HEK293 (cell line): ENCODE measurements around the gene FAT2.

ENCODE experiments used
- CTCF ChIA-PET: fragments of 350-600 bp; formaldehyde crosslinking; extraction: SDS; loops from one replicate; lab custom pipeline; 2021; ENCODE audit warnings: antibody characterized with exemption; lab: Yijun Ruan, JAX
- POLR2A ChIA-PET: fragments of 300-600 bp; formaldehyde crosslinking; extraction: SDS; loops from one replicate; lab custom pipeline; 2020; ENCODE audit warnings: antibody characterized with exemption, inconsistent platforms; lab: Yijun Ruan, JAX
- H3K27ac ChIP-seq: fragments of 200-500 bp; sonication (Bioruptor generic); 2 replicates; pipeline ENCODE4 v1.5.1; 2014; ENCODE audit warnings: low read depth, low read length, control low read depth, inconsistent platforms; ENCODE audit errors: extremely low read depth
- H3K36me3 ChIP-seq, 2 experiments: fragments of 200-500 bp in 1 of 2; sonication (Bioruptor generic) in 1 of 2; 1 replicate in 1 of 2; 2 replicates in 1 of 2; pipeline ENCODE4 v1.5.1; 2014 to 2017; ENCODE audit warnings: inconsistent platforms in 2 of 2, low read length in 2 of 2; ENCODE audit not compliant: control insufficient read depth in 2 of 2, insufficient read depth in 1 of 2
- H3K4me1 ChIP-seq: fragments of 200-500 bp; sonication (Bioruptor generic); 2 replicates; pipeline ENCODE4 v1.5.1; 2014; ENCODE audit warnings: mild to moderate bottlenecking, low read length, inconsistent platforms; ENCODE audit not compliant: control insufficient read depth, insufficient read depth
- H3K4me3 ChIP-seq: 2 replicates; pipeline ENCODE4 v1.5.1; 2011; ENCODE audit warnings: low read depth, mild to moderate bottlenecking, control low read depth, low read length, moderate library complexity
- H3K9me3 ChIP-seq: fragments of 200-500 bp; sonication (Bioruptor generic); 2 replicates; pipeline ENCODE4 v1.5.1; 2014; ENCODE audit warnings: low read depth, low read length, inconsistent platforms; ENCODE audit not compliant: control insufficient read depth, insufficient read depth
- BCL11B ChIP-seq: fragments of 450-650 bp; formaldehyde crosslinking; IDR thresholded peaks from 2 replicates; pipeline ENCODE4 v1.5.1; 2016; ENCODE audit warnings: low read depth, missing biosample characterization, missing genetic modification characterization
- EGR2 ChIP-seq: fragments of 450-650 bp; formaldehyde crosslinking; IDR thresholded peaks from 2 replicates; pipeline ENCODE4 v1.5.1; 2016; ENCODE audit warnings: low read depth, missing biosample characterization, missing genetic modification characterization
- GLIS1 ChIP-seq: fragments of 450-650 bp; formaldehyde crosslinking; IDR thresholded peaks from 2 replicates; pipeline ENCODE4 v1.5.1; 2016; ENCODE audit warnings: missing biosample characterization, missing genetic modification characterization
- HOXD13 ChIP-seq: sonication (generic); formaldehyde crosslinking; IDR thresholded peaks from 2 replicates; pipeline ENCODE4 v1.8.0; 2022; ENCODE audit warnings: missing genetic modification reagents, borderline replicate concordance
- IKZF3 ChIP-seq: fragments of 450-650 bp; IDR thresholded peaks from 2 replicates; pipeline ENCODE4 v1.5.0; 2018; ENCODE audit warnings: missing biosample characterization, mild to moderate bottlenecking, missing genetic modification characterization, moderate library complexity
- KLF17 ChIP-seq: fragments of 450-650 bp; formaldehyde crosslinking; IDR thresholded peaks from 2 replicates; pipeline ENCODE4 v1.5.1; 2016; ENCODE audit warnings: missing biosample characterization, missing genetic modification characterization
- PATZ1 ChIP-seq: fragments of 450-650 bp; formaldehyde crosslinking; IDR thresholded peaks from 2 replicates; pipeline ENCODE4 v1.5.1; 2016; ENCODE audit warnings: missing biosample characterization, missing genetic modification characterization
- ZBTB11 ChIP-seq: fragments of 450-650 bp; formaldehyde crosslinking; conservative IDR thresholded peaks from 2 replicates; pipeline ENCODE4 v1.5.1; 2016; ENCODE audit warnings: low read depth, missing biosample characterization, missing genetic modification characterization
- ZBTB7A ChIP-seq: fragments of 450-650 bp; formaldehyde crosslinking; IDR thresholded peaks from 2 replicates; pipeline ENCODE4 v1.5.1; 2016; ENCODE audit warnings: low read depth, missing biosample characterization, missing genetic modification characterization
- ZFHX2 ChIP-seq: fragments of 450-650 bp; formaldehyde crosslinking; conservative IDR thresholded peaks from 2 replicates; pipeline ENCODE4 v1.5.1; 2016; ENCODE audit warnings: missing biosample characterization, missing genetic modification characterization
- ZNF202 ChIP-seq: fragments of 450-650 bp; formaldehyde crosslinking; IDR thresholded peaks from 2 replicates; pipeline ENCODE4 v1.5.1; 2016; ENCODE audit warnings: missing biosample characterization, missing genetic modification characterization, borderline replicate concordance
- ZNF23 ChIP-seq: fragments of 450-650 bp; formaldehyde crosslinking; IDR thresholded peaks from 2 replicates; pipeline ENCODE4 v1.5.1; 2016; ENCODE audit warnings: missing biosample characterization, missing genetic modification characterization, borderline replicate concordance
- ZNF248 ChIP-seq: fragments of 450-650 bp; formaldehyde crosslinking; IDR thresholded peaks from 2 replicates; pipeline ENCODE4 v1.5.1; 2017; ENCODE audit warnings: missing biosample characterization, missing genetic modification characterization
- ZNF521 ChIP-seq: fragments of 450-650 bp; formaldehyde crosslinking; IDR thresholded peaks from 2 replicates; pipeline ENCODE4 v1.5.1; 2017; ENCODE audit warnings: missing biosample characterization, mild to moderate bottlenecking, missing genetic modification characterization
- ZNF544 ChIP-seq: fragments of 450-650 bp; formaldehyde crosslinking; IDR thresholded peaks from 2 replicates; pipeline ENCODE4 v1.5.0; 2017; ENCODE audit warnings: missing biosample characterization, missing genetic modification characterization
- ZNF555 ChIP-seq: fragments of 450-650 bp; formaldehyde crosslinking; conservative IDR thresholded peaks from 2 replicates; pipeline ENCODE4 v1.5.1; 2017; ENCODE audit warnings: missing biosample characterization, mild to moderate bottlenecking, missing genetic modification characterization, inconsistent platforms
- ZNF658 ChIP-seq: fragments of 450-650 bp; formaldehyde crosslinking; IDR thresholded peaks from 2 replicates; pipeline ENCODE4; 2016; ENCODE audit warnings: missing biosample characterization, missing genetic modification characterization
- ZNF677 ChIP-seq: fragments of 450-650 bp; IDR thresholded peaks from 2 replicates; pipeline ENCODE4 v1.5.0; 2018; ENCODE audit warnings: missing biosample characterization, mild to moderate bottlenecking, missing genetic modification characterization, moderate library complexity
- ZNF768 ChIP-seq: fragments of 450-650 bp; formaldehyde crosslinking; IDR thresholded peaks from 2 replicates; pipeline ENCODE4 v1.5.1; 2018; ENCODE audit warnings: missing biosample characterization, mild to moderate bottlenecking, missing genetic modification characterization
- ZNF830 ChIP-seq: fragments of 450-650 bp; IDR thresholded peaks from 2 replicates; pipeline ENCODE4 v1.5.0; 2018; ENCODE audit warnings: missing biosample characterization, missing genetic modification characterization, low read depth, mild to moderate bottlenecking, moderate library complexity
- ZNF843 ChIP-seq: fragments of 450-650 bp; formaldehyde crosslinking; IDR thresholded peaks from 2 replicates; pipeline ENCODE4 v1.5.1; 2016; ENCODE audit warnings: missing biosample characterization, missing genetic modification characterization

Gene FAT2

GRCh38 chr5:151569132-151570046, 21.7 kb downstream of the FAT2 start:
- Histone ChIP-seq H3K27ac (no peak overlapping the region), H3K4me1 (no peaks in the 10 kb centered on the region), H3K36me3 (no peaks in the 10 kb centered on the region), H3K4me3 (no peak overlapping the region), H3K9me3 (no peaks in the 10 kb centered on the region)
- ChIA-PET POLR2A (no interaction called here), CTCF (no interaction called here)
- TF ChIP-seq EGR2 (tag by site-specific recombination) (no peak), ZNF830 (tag by site-specific recombination) (no peak), ZNF544 (no peak), ZFHX2 (peak; percentile 29; the same call in 1 of the 2 replicates)

- ChIA-PET POLR2A (no interaction called here), CTCF (no interaction called here)
- Histone ChIP-seq H3K27ac (no peak overlapping the region), H3K4me3 (no peak overlapping the region), H3K9me3 (no peaks in the 10 kb centered on the region), H3K4me1 (no peaks in the 10 kb centered on the region), H3K36me3 (no peaks in the 10 kb centered on the region)
- no peak for TF ChIP-seq BCL11B (tag by site-specific recombination)
- TF ChIP-seq ZNF248 (tag by site-specific recombination): no peak
- no peak for TF ChIP-seq ZBTB7A (tag by site-specific recombination)
- TF ChIP-seq ZNF658 (tag by site-specific recombination): no peak
- TF ChIP-seq ZNF768: no peak
- TF ChIP-seq PATZ1 (tag by site-specific recombination): no peak
- TF ChIP-seq, all 188 proteins: peak for 0
These were observed 23.1 kb downstream of the FAT2 start for GRCh38 chr5:151568036-151568435.

- H3K4me1 ChIP-seq: no peaks in the 10 kb centered on the region
- no peaks in the 10 kb centered on the region for H3K9me3 ChIP-seq
- H3K36me3 ChIP-seq: no peaks in the 10 kb centered on the region
- H3K27ac ChIP-seq: no peak overlapping the region
- CTCF ChIA-PET: no interaction called here
- TF ChIP-seq ZNF202 (tag by site-specific recombination): no peak
- no peak for TF ChIP-seq ZNF521 (tag by site-specific recombination)
- no peak for TF ChIP-seq IKZF3 (tag by site-specific recombination)
- TF ChIP-seq ZNF843 (tag by site-specific recombination): no peak
- TF ChIP-seq GLIS1 (tag by site-specific recombination): no peak
- H3K4me3 ChIP-seq: no peak overlapping the region
- POLR2A ChIA-PET: no interaction called here
These were observed 25.2 kb downstream of the FAT2 start for GRCh38 chr5:151565971-151566370.

- Histone ChIP-seq H3K9me3 (no peaks in the 10 kb centered on the region), H3K27ac (no peak overlapping the region), H3K4me1 (no peaks in the 10 kb centered on the region), H3K36me3 (no peaks in the 10 kb centered on the region), H3K4me3 (no peak overlapping the region)
- ChIA-PET POLR2A (no interaction called here), CTCF (no interaction called here)
- TF ChIP-seq HOXD13 (CRISPR knock-in tag) (no peak), KLF17 (tag by site-specific recombination) (no peak), ZBTB11 (tag by site-specific recombination) (no peak), ZNF555 (tag by site-specific recombination) (no peak), ZNF23 (tag by site-specific recombination) (no peak), ZNF677 (tag by site-specific recombination) (no peak)
These were observed 29.0 kb downstream of the FAT2 start for GRCh38 chr5:151562019-151562707.
